Keratinocyte (primary cell): Measurements from ENCODE around the gene PDE9A. TPM values are rescaled to one million over a fixed set of nuclear protein-coding genes. Genes with fewer than 3 reads are reported as not detected.

ENCODE experiments used
- DNase-seq: peaks from one replicate; pipeline ENCODE4 v3.0.0-alpha.2; 2011; ENCODE audit warnings: low read depth, missing footprints, low spot score
- FAIRE-seq: peaks from 2 replicates; lab custom pipeline; 2011; peaks lifted over from hg19 to GRCh38; lab: Jason Lieb, UNC
- H2AFZ ChIP-seq: 2 replicates; pipeline ENCODE4 v1.6.0; 2012; ENCODE audit warnings: low read length, control low read depth, inconsistent platforms; ENCODE audit not compliant: control insufficient read depth
- H3K27ac ChIP-seq: 2 replicates; pipeline ENCODE4 v1.5.1; 2011; ENCODE audit warnings: low read length; ENCODE audit not compliant: control insufficient read depth, insufficient read depth
- H3K27me3 ChIP-seq: 3 replicates; pipeline ENCODE4 v1.6.0; 2011; ENCODE audit warnings: low read length; ENCODE audit not compliant: control insufficient read depth, insufficient read depth; ENCODE audit errors: extremely low read depth
- H3K36me3 ChIP-seq, 2 experiments: 2 replicates in 1 of 2; 3 replicates in 1 of 2; pipeline ENCODE4 v1.5.1; 2011; ENCODE audit warnings: low read length in 2 of 2, mild to moderate bottlenecking in 1 of 2; ENCODE audit not compliant: control insufficient read depth in 2 of 2, insufficient read depth in 2 of 2; ENCODE audit errors: extremely low read depth in 1 of 2
- H3K4me1 ChIP-seq: 3 replicates; pipeline ENCODE4 v1.5.1; 2011; ENCODE audit warnings: low read length; ENCODE audit not compliant: control insufficient read depth, insufficient read depth; ENCODE audit errors: extremely low read depth
- H3K4me2 ChIP-seq: 3 replicates; pipeline ENCODE4 v1.6.0; 2011; ENCODE audit warnings: low read depth, low read length; ENCODE audit not compliant: control insufficient read depth, insufficient read depth; ENCODE audit errors: extremely low read depth
- H3K4me3 ChIP-seq, 3 experiments: fragments of 200-600 bp in 1 of 3; sonication (generic) in 1 of 3; 2 replicates in 2 of 3; 3 replicates in 1 of 3; pipeline ENCODE4 v1.5.1; 2011 to 2016; ENCODE audit warnings: low read length in 3 of 3, mild to moderate bottlenecking in 3 of 3, control low read depth in 2 of 3, inconsistent platforms in 1 of 3, low read depth in 1 of 3, mixed read lengths in 1 of 3, mixed run types in 1 of 3, moderate library complexity in 1 of 3; ENCODE audit not compliant: control insufficient read depth in 2 of 3, insufficient read depth in 2 of 3; ENCODE audit errors: extremely low read depth in 1 of 3
- H3K79me2 ChIP-seq: 2 replicates; pipeline ENCODE4 v1.6.0; 2012; ENCODE audit warnings: low read length; ENCODE audit not compliant: control insufficient read depth, insufficient read depth
- H3K9ac ChIP-seq: 3 replicates; pipeline ENCODE4 v1.6.0; 2011; ENCODE audit warnings: low read length; ENCODE audit not compliant: control insufficient read depth, insufficient read depth; ENCODE audit errors: extremely low read depth
- H3K9me1 ChIP-seq: 3 replicates; pipeline ENCODE4 v1.6.0; 2011; ENCODE audit warnings: low read length; ENCODE audit not compliant: control insufficient read depth, insufficient read depth; ENCODE audit errors: extremely low read depth
- H3K9me3 ChIP-seq: 2 replicates; pipeline ENCODE4 v1.5.1; 2012; ENCODE audit warnings: low read depth, low read length; ENCODE audit not compliant: control insufficient read depth
- H4K20me1 ChIP-seq: 3 replicates; pipeline ENCODE4 v1.6.0; 2011; ENCODE audit warnings: low read length; ENCODE audit not compliant: control insufficient read depth, insufficient read depth; ENCODE audit errors: extremely low read depth
- CTCF ChIP-seq, 3 experiments: IDR thresholded peaks in 1 of 3; conservative IDR thresholded peaks in 1 of 3; optimal IDR thresholded peaks in 1 of 3; 2 replicates in 2 of 3; 3 replicates in 1 of 3; pipeline versions ENCODE3 to v1.5.1; 2011; ENCODE audit warnings: low read length in 3 of 3, mild to moderate bottlenecking in 3 of 3, moderate library complexity in 2 of 3, control low read depth in 1 of 3, inconsistent platforms in 1 of 3; ENCODE audit not compliant: insufficient read depth in 2 of 3; ENCODE audit errors: extremely low read depth in 1 of 3
- EZH2 ChIP-seq: IDR thresholded peaks from one replicate; pipeline ENCODE4 v1.6.1; 2012; ENCODE audit warnings: inconsistent platforms, mild to moderate bottlenecking, low read length, moderate library complexity
- dilution Hi-C: fragments of 300-500 bp; cut with MboI; formaldehyde crosslinking; loops from one replicate; pipeline ENCODE4 v1.7.0; 2020; ENCODE audit warnings: low sequenced_read_pairs; ENCODE audit not compliant: extremely low pct_ligation_motif_present
- polyA minus RNA-seq, 3 experiments: library from RNA; depleted of rRNA, polyadenylated mRNA; stranded (reverse); fragments of >200 nt; gene quantifications; 1 replicate in 1 of 3; 2 replicates in 1 of 3; 3 replicates in 1 of 3; pipeline ENCODE4 v1.2.3, GENCODE V29; 2011
- polyA plus RNA-seq, 5 experiments: library from polyadenylated mRNA; depleted of rRNA in 3 of 5; stranded (reverse) in 3 of 5; stranded (forward) in 1 of 5; unstranded in 1 of 5; fragments of >200 nt; gene quantifications; 1 replicate in 1 of 5; 2 replicates in 3 of 5; 3 replicates in 1 of 5; pipeline versions ENCODE4 v1.2.1 to v1.2.3, GENCODE V29; 2011 to 2012; ENCODE audit warnings: missing spikeins in 2 of 5, low read depth in 1 of 5, low replicate concordance in 1 of 5

Gene PDE9A
- polyA plus RNA-seq (0.13 to 0.37 TPM (median 0.22 TPM) in 3 replicates), polyA minus RNA-seq (0.69 TPM in 1 of 3 replicates, not detected in the others)
- polyA plus RNA-seq (2011; ENCODE audit: low read depth): 2.0 TPM
- 0.44 and 0.53 TPM in 2 replicates for polyA plus RNA-seq (2011; cell fraction: cytosol; rRNA removed)
- polyA plus RNA-seq (2011; cell fraction: nucleus; rRNA removed): 0.31 and 0.81 TPM in 2 replicates
- 0.29 and 0.63 TPM in 2 replicates for polyA plus RNA-seq (2012; ENCODE audit: low replicate concordance)
- not detected for polyA minus RNA-seq (2011; cell fraction: cytosol; rRNA and poly(A)+ RNA removed)
- 1.3 TPM in 1 of 2 replicates, not detected in the other for polyA minus RNA-seq (2011; cell fraction: nucleus; rRNA and poly(A)+ RNA removed)

- Histone ChIP-seq H4K20me1 (no peaks in the 10 kb centered on the region), H3K4me3 (peak within 1 kb of the TSS in 1 of 3 experiments; percentile 24), H3K79me2 (no peaks in the 10 kb centered on the region), H3K4me1 (peaks cover 2% of the 10 kb centered on the region), H3K9me1 (no peaks in the 10 kb centered on the region), H3K27ac (no peak within 1 kb of the TSS), H3K36me3 (no peaks in the 10 kb centered on the region), H3K27me3 (peaks cover 78% of the 10 kb centered on the region), H2AFZ (no peak within 1 kb of the TSS), H3K9me3 (no peaks in the 10 kb centered on the region), H3K9ac (no peak within 1 kb of the TSS), H3K4me2 (peak within 1 kb of the TSS; percentile 51)
- dilution Hi-C loops: no loop called here
- FAIRE-seq (no peak), DNase-seq (no peak)
- TF ChIP-seq CTCF (optimal IDR thresholded peaks at IDR 0.05 in 1 of 3, IDR thresholded peaks at IDR 0.05 in 1 of 3, conservative IDR thresholded peaks at IDR 0.05 in 1 of 3; ENCODE audit: extremely low read depth in 1 of 3, insufficient read depth in 2 of 3, low read length in 3 of 3): no peak
- peak; percentile 72 for TF ChIP-seq EZH2
These were observed at the start of gene PDE9A for GRCh38 chr21:42653231-42654061. PDE9A (plus strand) TSS chr21:42653621; CDS start chr21:42653815, 194 bp downstream.

- FAIRE-seq: no peak
- no peak for DNase-seq
- H3K4me2 ChIP-seq: no peak overlapping the region
These were observed 46.3 kb upstream of the PDE9A start for GRCh38 chr21:42607102-42607501.

More at GRCh38 chr21:42607102-42607501, 46.3 kb upstream of the PDE9A start:
- Histone ChIP-seq H3K4me1 (no peaks in the 10 kb centered on the region), H4K20me1 (no peaks in the 10 kb centered on the region), H3K27me3 (no peaks in the 10 kb centered on the region), H3K9me1 (no peaks in the 10 kb centered on the region), H3K9me3 (peaks cover 5% of the 10 kb centered on the region), H3K79me2 (no peaks in the 10 kb centered on the region), H2AFZ (no peak overlapping the region), H3K36me3 (no peaks in the 10 kb centered on the region), H3K9ac (no peak overlapping the region), H3K4me3 (no peak overlapping the region), H3K27ac (no peak overlapping the region)
- TF ChIP-seq CTCF (optimal IDR thresholded peaks at IDR 0.05 in 1 of 3, IDR thresholded peaks at IDR 0.05 in 1 of 3, conservative IDR thresholded peaks at IDR 0.05 in 1 of 3; ENCODE audit: extremely low read depth in 1 of 3, insufficient read depth in 2 of 3, low read length in 3 of 3) (no peak), EZH2 (no peak)
- dilution Hi-C loops: no loop called here
